ENCODE measurements around the gene SH3BP2.

The SH3BP2 gene

DNA sequence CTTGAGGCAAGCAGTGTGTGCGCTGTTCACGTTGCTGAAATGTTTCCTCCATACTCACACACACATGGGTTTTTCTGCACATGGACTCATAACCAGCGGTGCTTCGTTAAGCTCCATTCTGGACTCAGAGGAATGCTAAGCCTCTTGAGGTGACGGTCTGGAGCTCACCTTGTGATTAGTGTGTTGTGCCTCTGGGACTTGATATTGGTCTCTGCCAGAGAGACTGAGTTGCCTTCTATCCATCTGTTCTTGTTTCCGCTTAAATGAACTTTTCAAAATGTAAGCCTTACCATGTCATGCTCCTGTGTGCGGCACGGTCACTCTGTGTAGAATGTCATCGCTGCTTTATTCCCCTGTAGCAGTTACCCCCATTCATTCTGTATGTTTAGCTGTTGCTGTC is 93.3 kb downstream of the SH3BP2 start:
- H2AFZ ChIP-seq (ENCODE audit: insufficient read depth, low read length, poor library complexity) = no peak overlapping the region
- H3K36me3 ChIP-seq (ENCODE audit: control insufficient read depth in 1 of 2, insufficient read depth in 2 of 2, low read length in 2 of 2) = peaks cover 21 to 29% of the 10 kb centered on the region in 2 experiments
- no peak overlapping the region for H3K4ac ChIP-seq (ENCODE audit: low read depth, low read length)
- H3K4me1 ChIP-seq (ENCODE audit: control insufficient read depth in 1 of 2, insufficient read depth in 2 of 2, low read length in 2 of 2) = peaks cover 5 to 7% of the 10 kb centered on the region in 2 experiments
- H3K9ac ChIP-seq (ENCODE audit: low read length) = no peak overlapping the region
- no peak overlapping the region for H2BK5ac ChIP-seq (ENCODE audit: low read depth, low read length, poor library complexity)
- no peak overlapping the region for H3K23ac ChIP-seq (ENCODE audit: low read length)
- H3K4me3 ChIP-seq (ENCODE audit: low read depth, low read length) = no peak overlapping the region
- H3K27me3 ChIP-seq (ENCODE audit: insufficient read depth, low read length) = no peaks in the 10 kb centered on the region
- H4K91ac ChIP-seq (ENCODE audit: low read depth, low read length) = no peak overlapping the region
- no peaks in the 10 kb centered on the region for H3K9me3 ChIP-seq (ENCODE audit: insufficient read depth, low read depth, low read length)
- H3K79me1 ChIP-seq (ENCODE audit: low read length) = no peaks in the 10 kb centered on the region
- no peak overlapping the region for H2AK5ac ChIP-seq (ENCODE audit: low read length)
- no peak for DNase-seq
- WGBS (ENCODE audit: extremely low coverage, insufficient coverage, insufficient read length) = no CpG with 5 or more reads among the region's 9 CpGs
- H3K79me2 ChIP-seq (ENCODE audit: control insufficient read depth, insufficient read depth, low read length, poor library complexity) = no peaks in the 10 kb centered on the region
- H3K18ac ChIP-seq (ENCODE audit: low read length) = no peak overlapping the region
- H4K8ac ChIP-seq (ENCODE audit: low read depth, low read length) = no peak overlapping the region
- no peak overlapping the region for H3K14ac ChIP-seq (ENCODE audit: low read length)
- no peak overlapping the region for H3K27ac ChIP-seq (ENCODE audit: low read depth, low read length)
- H3K4me2 ChIP-seq (ENCODE audit: low read length) = no peak overlapping the region
- no peak overlapping the region for H2BK12ac ChIP-seq (ENCODE audit: low read length)
- no peak overlapping the region for H4K12ac ChIP-seq (ENCODE audit: low read depth, low read length)
- H2BK120ac ChIP-seq (ENCODE audit: insufficient read depth, low read length, poor library complexity) = no peak overlapping the region

DNA sequence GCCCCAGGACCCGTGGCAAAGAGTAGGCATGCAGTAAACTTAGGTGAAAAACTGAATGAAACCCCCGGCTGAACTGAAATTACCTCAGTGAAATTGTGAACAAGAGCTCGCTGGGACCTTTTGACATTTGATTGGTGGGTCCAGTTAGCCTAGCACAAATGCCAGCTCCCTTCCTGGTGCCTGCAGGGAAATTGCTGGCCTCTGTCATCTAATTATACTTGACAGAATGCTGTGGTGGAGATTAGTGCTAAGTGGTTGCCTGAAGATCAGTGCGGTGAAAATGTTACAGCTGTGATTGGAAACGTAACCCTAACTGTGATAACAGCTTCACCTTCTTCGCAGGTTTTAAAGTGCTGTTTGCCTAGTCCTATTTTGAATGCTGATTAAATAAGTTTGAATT is 93.7 kb downstream of the SH3BP2 start:
- no peak overlapping the region for H2BK120ac ChIP-seq (ENCODE audit: insufficient read depth, low read length, poor library complexity)
- H3K14ac ChIP-seq (ENCODE audit: low read length) = no peak overlapping the region
- no peak overlapping the region for H3K4me2 ChIP-seq (ENCODE audit: low read length)
- H2AFZ ChIP-seq (ENCODE audit: insufficient read depth, low read length, poor library complexity) = no peak overlapping the region
- no peaks in the 10 kb centered on the region for H3K27me3 ChIP-seq (ENCODE audit: insufficient read depth, low read length)
- H3K4me1 ChIP-seq (ENCODE audit: control insufficient read depth in 1 of 2, insufficient read depth in 2 of 2, low read length in 2 of 2) = peaks cover 5 to 7% of the 10 kb centered on the region in 2 experiments
- H3K18ac ChIP-seq (ENCODE audit: low read length) = no peak overlapping the region
- H3K23ac ChIP-seq (ENCODE audit: low read length) = no peak overlapping the region
- H3K36me3 ChIP-seq (ENCODE audit: control insufficient read depth in 1 of 2, insufficient read depth in 2 of 2, low read length in 2 of 2) = peaks cover 21 to 29% of the 10 kb centered on the region in 2 experiments
- no peak overlapping the region for H2AK5ac ChIP-seq (ENCODE audit: low read length)
- H3K9me3 ChIP-seq (ENCODE audit: insufficient read depth, low read depth, low read length) = no peaks in the 10 kb centered on the region
- H2BK5ac ChIP-seq (ENCODE audit: low read depth, low read length, poor library complexity) = no peak overlapping the region
- peak; percentile 13 to 17 for DNase-seq
- H4K91ac ChIP-seq (ENCODE audit: low read depth, low read length) = no peak overlapping the region
- H3K4ac ChIP-seq (ENCODE audit: low read depth, low read length) = no peak overlapping the region
- H3K9ac ChIP-seq (ENCODE audit: low read length) = no peak overlapping the region
- H3K4me3 ChIP-seq (ENCODE audit: low read depth, low read length) = no peak overlapping the region
- WGBS (ENCODE audit: extremely low coverage, insufficient coverage, insufficient read length) = no CpG with 5 or more reads among the region's 6 CpGs
- no peaks in the 10 kb centered on the region for H3K79me1 ChIP-seq (ENCODE audit: low read length)
- no peak overlapping the region for H2BK12ac ChIP-seq (ENCODE audit: low read length)
- H3K27ac ChIP-seq (ENCODE audit: low read depth, low read length) = no peak overlapping the region
- no peaks in the 10 kb centered on the region for H3K79me2 ChIP-seq (ENCODE audit: control insufficient read depth, insufficient read depth, low read length, poor library complexity)
- no peak overlapping the region for H4K8ac ChIP-seq (ENCODE audit: low read depth, low read length)
- no peak overlapping the region for H4K12ac ChIP-seq (ENCODE audit: low read depth, low read length)

DNA sequence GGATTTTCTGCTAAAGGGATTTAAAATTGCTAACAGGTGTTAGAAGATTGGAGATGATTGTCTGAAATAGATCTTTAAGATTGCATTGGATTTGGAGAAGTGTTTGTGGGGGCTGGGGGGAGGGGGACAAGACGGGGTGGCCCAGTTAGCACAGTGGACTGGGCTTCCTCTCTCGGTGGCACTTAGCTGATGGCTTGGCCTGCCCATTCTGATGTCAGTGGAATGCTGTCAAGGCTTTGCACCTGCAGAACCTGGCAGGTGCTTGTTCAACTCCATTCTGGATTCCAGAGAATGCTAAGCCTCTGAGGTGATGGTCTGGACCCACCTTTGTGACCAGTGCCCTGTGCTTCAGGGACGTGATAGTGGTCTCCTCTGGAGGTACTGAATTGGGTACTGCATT is 94.5 kb downstream of the SH3BP2 start:
- no peak overlapping the region for H3K14ac ChIP-seq (ENCODE audit: low read length)
- H3K4me3 ChIP-seq (ENCODE audit: low read depth, low read length) = no peak overlapping the region
- H3K79me1 ChIP-seq (ENCODE audit: low read length) = no peaks in the 10 kb centered on the region
- no peak overlapping the region for H3K4ac ChIP-seq (ENCODE audit: low read depth, low read length)
- H3K9me3 ChIP-seq (ENCODE audit: insufficient read depth, low read depth, low read length) = no peaks in the 10 kb centered on the region
- DNase-seq = no peak
- no peak overlapping the region for H4K12ac ChIP-seq (ENCODE audit: low read depth, low read length)
- no peaks in the 10 kb centered on the region for H3K79me2 ChIP-seq (ENCODE audit: control insufficient read depth, insufficient read depth, low read length, poor library complexity)
- no peak overlapping the region for H2AFZ ChIP-seq (ENCODE audit: insufficient read depth, low read length, poor library complexity)
- no peak overlapping the region for H3K27ac ChIP-seq (ENCODE audit: low read depth, low read length)
- H4K8ac ChIP-seq (ENCODE audit: low read depth, low read length) = no peak overlapping the region
- H3K23ac ChIP-seq (ENCODE audit: low read length) = no peak overlapping the region
- H2BK5ac ChIP-seq (ENCODE audit: low read depth, low read length, poor library complexity) = no peak overlapping the region
- no peak overlapping the region for H4K91ac ChIP-seq (ENCODE audit: low read depth, low read length)
- H3K9ac ChIP-seq (ENCODE audit: low read length) = no peak overlapping the region
- no CpG with 5 or more reads among the region's 3 CpGs for WGBS (ENCODE audit: extremely low coverage, insufficient coverage, insufficient read length)
- peaks cover 21 to 27% of the 10 kb centered on the region in 2 experiments for H3K36me3 ChIP-seq (ENCODE audit: control insufficient read depth in 1 of 2, insufficient read depth in 2 of 2, low read length in 2 of 2)
- H3K4me2 ChIP-seq (ENCODE audit: low read length) = no peak overlapping the region
- H3K27me3 ChIP-seq (ENCODE audit: insufficient read depth, low read length) = no peaks in the 10 kb centered on the region
- no peak overlapping the region for H3K18ac ChIP-seq (ENCODE audit: low read length)
- peaks cover 5 to 7% of the 10 kb centered on the region in 2 experiments for H3K4me1 ChIP-seq (ENCODE audit: control insufficient read depth in 1 of 2, insufficient read depth in 2 of 2, low read length in 2 of 2)
- H2AK5ac ChIP-seq (ENCODE audit: low read length) = no peak overlapping the region
- no peak overlapping the region for H2BK12ac ChIP-seq (ENCODE audit: low read length)
- H2BK120ac ChIP-seq (ENCODE audit: insufficient read depth, low read length, poor library complexity) = no peak overlapping the region

DNA sequence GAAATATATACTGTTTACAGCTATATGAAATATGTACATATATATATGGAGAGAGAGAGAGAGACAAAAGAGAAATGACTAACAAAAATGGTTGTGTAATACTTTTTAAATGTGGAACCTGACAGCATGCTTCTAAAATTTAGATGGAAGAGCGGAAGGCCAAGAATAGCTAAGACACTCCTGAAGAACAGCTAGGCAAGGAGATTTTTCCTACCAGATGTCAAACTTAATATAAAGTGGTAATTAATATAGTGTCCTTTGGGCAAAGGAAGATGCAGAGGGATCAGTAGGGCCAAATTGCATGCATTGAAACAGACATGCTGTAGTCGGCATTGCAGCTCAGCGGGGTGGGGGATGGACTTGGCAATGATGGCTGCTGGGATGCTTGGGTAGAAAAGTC is 96.0 kb downstream of the SH3BP2 start:
- no peak for DNase-seq
- Histone ChIP-seq H2AFZ (ENCODE audit: insufficient read depth, low read length, poor library complexity) (no peak overlapping the region), H3K4me2 (ENCODE audit: low read length) (no peak overlapping the region), H3K79me1 (ENCODE audit: low read length) (no peaks in the 10 kb centered on the region), H3K27ac (ENCODE audit: low read depth, low read length) (no peak overlapping the region), H3K79me2 (ENCODE audit: control insufficient read depth, insufficient read depth, low read length, poor library complexity) (no peaks in the 10 kb centered on the region), H3K36me3 (ENCODE audit: control insufficient read depth in 1 of 2, insufficient read depth in 2 of 2, low read length in 2 of 2) (peaks cover 15 to 27% of the 10 kb centered on the region in 2 experiments), H3K14ac (ENCODE audit: low read length) (no peak overlapping the region), H2AK5ac (ENCODE audit: low read length) (no peak overlapping the region), H3K27me3 (ENCODE audit: insufficient read depth, low read length) (no peaks in the 10 kb centered on the region), H3K4me3 (ENCODE audit: low read depth, low read length) (no peak overlapping the region), H3K4me1 (ENCODE audit: control insufficient read depth in 1 of 2, insufficient read depth in 2 of 2, low read length in 2 of 2) (peaks cover 5 to 7% of the 10 kb centered on the region in 2 experiments), H3K23ac (ENCODE audit: low read length) (no peak overlapping the region), H2BK120ac (ENCODE audit: insufficient read depth, low read length, poor library complexity) (no peak overlapping the region), H2BK12ac (ENCODE audit: low read length) (no peak overlapping the region), H3K18ac (ENCODE audit: low read length) (no peak overlapping the region), H3K9me3 (ENCODE audit: insufficient read depth, low read depth, low read length) (no peaks in the 10 kb centered on the region), H3K9ac (ENCODE audit: low read length) (no peak overlapping the region), H4K91ac (ENCODE audit: low read depth, low read length) (no peak overlapping the region), H4K8ac (ENCODE audit: low read depth, low read length) (no peak overlapping the region), H2BK5ac (ENCODE audit: low read depth, low read length, poor library complexity) (no peak overlapping the region), H3K4ac (ENCODE audit: low read depth, low read length) (no peak overlapping the region), H4K12ac (ENCODE audit: low read depth, low read length) (no peak overlapping the region)
- no CpG with 5 or more reads among the region's 3 CpGs for WGBS (ENCODE audit: extremely low coverage, insufficient coverage, insufficient read length)
